HG02623 (cell line): Measurements from ENCODE around the gene TENT4A.

Experiments used
- ATAC-seq: cut with Tn5 transposase; IDR thresholded peaks from one replicate; pipeline ENCODE4 v1.9.1; 2021; ENCODE audit warnings: moderate library complexity; ENCODE audit not compliant: unreplicated experiment

The TENT4A gene

DNA sequence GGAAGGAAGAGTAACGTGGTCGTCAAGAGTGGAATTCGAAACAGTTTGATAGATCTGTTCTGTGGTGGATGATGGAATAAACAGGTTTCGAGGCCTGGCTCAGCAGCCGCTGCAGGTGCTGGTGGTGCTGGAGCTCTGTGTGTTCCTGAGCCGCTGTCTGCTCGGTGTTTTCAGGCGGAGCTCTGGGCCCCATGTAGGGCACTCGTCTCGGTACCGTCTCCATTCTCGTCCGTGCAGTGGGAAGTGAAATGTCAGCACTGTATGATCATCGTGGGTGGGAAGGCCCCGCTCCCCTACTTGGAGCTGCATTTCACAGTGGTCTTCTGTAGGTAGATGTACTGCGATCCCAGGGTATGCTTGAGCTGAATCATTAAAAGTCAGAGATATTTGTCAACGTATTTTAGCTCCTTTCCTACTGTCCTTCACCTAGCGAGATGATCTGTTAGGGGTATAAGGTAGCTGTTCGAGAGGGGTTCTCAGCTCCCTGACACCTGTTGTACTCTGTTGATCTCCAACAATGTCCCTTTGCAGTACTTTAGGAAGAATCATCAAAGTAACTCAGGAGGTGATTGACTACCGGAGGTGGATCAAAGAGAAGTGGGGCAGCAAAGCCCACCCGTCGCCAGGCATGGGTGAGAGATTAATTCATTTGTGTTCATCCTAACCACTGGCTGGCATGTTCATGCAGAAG, 35.9 kb downstream of the TENT4A start:
- ATAC-seq, result no peak

DNA sequence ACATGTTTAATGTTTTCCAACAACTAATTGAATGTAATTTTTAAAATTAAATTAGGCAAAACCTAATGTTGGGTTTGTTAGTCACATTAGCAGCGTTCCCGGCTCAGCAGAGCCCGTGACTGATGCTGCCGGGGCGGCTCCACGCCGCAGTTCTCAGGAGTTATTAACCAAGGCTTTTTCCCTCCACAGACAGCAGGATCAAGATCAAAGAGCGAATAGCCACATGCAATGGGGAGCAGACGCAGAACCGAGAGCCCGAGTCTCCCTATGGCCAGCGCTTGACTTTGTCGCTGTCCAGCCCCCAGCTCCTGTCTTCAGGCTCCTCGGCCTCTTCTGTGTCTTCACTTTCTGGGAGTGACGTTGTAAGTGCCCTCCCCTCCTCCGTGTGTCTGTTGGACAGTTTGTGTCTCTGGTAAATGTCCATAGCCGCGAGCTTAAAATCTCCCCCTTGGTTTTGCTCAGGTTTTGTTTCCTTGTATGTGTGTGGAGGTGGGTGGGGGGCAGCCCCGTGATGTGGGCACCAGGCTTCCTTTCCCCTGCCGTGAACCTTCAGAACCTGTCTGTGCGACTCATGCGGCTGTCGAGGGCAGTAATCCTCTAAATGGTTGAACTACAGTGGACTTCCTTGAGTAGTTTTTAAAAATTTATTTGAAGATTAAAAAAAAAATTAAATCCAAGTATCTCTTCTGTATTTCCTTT, 37.1 kb downstream of the TENT4A start:
- ATAC-seq, result no peak

DNA sequence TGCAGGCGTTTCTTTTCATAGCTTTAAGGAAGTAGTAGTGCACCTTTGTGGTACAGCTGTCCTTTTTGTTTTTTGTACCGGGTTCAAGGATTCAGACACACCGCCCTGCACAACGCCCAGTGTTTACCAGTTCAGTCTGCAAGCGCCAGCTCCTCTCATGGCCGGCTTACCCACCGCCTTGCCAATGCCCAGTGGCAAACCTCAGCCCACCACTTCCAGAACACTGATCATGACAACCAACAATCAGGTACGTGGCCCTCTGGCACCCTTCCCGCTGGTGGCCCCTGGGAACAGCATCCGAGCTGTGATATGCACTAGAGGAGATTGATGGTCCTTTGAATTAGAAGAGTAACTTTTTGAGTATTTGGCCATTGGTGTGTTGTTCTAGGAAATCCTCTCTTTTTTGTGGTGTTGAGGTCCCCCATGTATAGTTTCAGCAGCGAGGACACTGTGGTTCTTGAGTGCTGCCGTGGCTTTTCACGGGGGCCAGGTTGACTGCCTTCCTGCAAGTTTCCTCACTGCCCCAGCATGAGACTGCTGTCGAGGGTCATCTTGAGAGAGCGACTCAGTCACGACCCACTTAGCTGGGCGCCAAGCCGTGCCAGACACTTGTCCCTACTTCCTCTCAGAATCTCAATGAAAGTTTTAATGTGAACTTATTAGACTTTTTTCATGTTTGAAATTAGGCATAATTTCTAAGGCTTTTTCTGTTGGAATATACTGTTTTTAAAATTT, 37.9 kb downstream of the TENT4A start:
- ATAC-seq, result no peak

DNA sequence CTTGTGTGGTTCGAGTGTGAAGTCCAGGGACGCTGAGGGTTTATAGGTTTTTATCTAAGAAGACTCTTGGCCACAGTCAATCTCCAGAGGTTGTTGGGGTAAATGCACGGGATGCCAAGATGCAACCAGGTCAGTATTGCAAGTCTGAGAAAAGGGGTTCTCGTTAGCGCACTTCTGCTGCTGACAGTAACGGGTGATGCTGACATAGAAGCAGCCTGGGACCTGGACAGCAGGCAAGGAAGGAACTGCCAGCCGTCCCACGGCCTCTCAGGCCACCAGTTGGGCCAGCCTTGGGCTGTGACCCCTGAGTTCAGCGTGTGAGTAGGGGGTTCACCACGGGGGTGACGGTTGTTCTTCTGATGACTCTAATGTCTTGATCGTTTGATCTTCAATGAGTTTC, 39.0 kb downstream of the TENT4A start:
- no peak for ATAC-seq

GRCh38 chr5:6752782-6753181, 39.5 kb downstream of the TENT4A start:
- ATAC-seq, result no peak

DNA sequence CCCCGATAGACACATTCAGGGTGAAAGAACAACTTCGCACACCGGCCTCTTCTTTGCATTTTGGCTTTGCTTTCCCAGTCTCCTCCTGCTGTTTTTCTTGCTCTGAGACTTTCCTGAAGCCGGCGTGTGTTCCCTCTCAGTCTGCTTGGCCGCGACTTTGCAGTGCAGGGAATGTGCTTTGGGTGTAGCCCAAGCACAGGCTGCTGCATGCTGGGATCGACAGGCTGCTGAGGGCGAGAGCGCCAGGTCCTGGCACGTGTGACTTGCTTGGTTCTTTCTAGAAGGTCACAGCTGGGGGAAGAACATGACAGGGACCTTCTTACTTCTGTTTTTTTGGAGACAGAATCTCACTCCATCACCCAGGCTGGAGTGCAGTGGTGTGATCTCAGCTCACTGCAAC, 40.6 kb downstream of the TENT4A start:
- no peak for ATAC-seq

- ATAC-seq, result no peak
Measured at GRCh38 chr5:6754766-6755165, 41.5 kb downstream of the TENT4A start.

DNA sequence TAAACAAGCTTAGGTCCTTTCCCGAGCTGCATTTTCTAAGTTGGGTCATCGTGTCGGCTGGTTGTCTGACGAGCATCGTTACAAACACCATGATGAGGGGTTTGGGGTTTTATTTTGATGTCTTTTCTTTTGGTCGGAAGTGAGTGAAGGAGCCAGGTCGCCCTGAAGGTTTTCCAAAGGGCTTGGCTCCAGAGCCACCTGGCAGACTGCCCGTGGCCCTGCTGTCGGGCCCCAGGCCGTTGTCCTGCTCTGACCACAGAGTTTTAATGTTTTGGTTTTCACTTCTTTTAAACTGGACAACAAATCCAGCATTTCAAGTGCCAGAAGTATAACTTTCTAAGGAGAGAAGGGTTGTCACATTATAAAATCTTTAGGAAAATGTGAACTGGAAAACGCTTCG, 42.3 kb downstream of the TENT4A start:
- no peak for ATAC-seq

GRCh38 chr5:6755941-6756340, 42.7 kb downstream of the TENT4A start:
- no peak for ATAC-seq

- no peak for ATAC-seq
Measured at GRCh38 chr5:6757414-6757969, 44.3 kb downstream of the TENT4A start.

DNA sequence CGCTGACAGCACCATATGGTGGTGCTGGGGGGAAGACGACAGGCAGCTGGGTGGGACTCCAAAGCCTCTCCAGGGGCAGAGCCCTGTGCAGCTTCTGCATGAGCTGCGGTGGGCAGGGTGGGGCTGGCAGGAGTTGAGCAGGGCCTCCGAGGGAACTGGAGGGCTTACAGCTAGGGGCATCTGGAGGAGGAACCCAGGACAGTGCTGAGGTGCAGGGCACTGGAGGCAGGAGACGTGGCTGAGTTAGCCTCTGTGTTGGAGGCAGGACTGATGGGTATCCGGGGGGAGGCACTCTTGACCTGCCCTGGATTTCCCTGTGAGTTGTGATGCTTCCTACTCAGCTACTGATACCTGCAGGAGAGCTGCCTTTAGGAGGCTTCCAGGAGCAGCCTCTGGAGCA, 45.0 kb downstream of the TENT4A start:
- no peak for ATAC-seq

- no peak for ATAC-seq
Measured at GRCh38 chr5:6758706-6759105, 45.5 kb downstream of the TENT4A start.

- ATAC-seq, result no peak
Measured at GRCh38 chr5:6759401-6759800, 46.2 kb downstream of the TENT4A start.

- ATAC-seq, result no peak
Measured at GRCh38 chr5:6759983-6760382, 46.8 kb downstream of the TENT4A start.

DNA sequence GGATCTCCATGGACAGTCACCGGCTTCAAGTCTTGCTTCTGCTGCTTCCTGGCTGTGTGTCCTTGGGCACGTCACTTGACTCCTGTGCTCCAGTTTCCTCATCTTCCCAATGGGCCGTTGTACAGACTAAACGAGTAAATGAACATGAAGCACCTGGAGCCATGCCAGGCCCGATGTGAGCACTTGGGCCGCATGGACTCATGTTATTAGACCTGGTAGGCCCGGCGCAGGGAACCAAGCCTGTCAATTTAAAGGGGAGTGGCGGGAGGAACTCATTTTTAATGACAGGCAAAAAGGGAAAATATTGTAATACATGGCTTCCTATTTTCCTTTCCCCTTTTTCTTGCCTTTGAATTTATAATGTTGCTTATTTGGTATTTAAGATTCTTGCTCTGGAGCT, 47.5 kb downstream of the TENT4A start:
- ATAC-seq, result no peak

GRCh38 chr5:6761333-6761732, 48.1 kb downstream of the TENT4A start:
- ATAC-seq, result no peak

DNA sequence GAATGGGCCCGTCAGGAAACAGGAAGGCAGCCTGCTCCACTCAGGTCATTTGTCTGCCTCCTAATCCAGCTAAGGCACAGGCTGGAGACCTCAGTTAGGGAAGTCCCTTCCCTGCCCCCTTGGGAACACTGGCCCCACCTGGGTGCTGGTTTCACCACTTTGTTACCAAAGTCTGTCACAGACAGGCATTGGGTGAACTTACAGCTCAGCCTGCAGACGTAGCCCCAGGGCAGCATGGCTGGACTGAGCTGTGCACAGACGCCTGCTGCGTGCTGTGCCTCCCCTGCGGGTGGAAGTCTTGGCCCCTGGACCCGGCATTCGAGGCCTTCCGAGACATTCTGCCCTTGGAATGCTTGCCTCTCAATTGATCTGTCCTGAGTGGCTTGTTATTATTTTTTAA, 48.9 kb downstream of the TENT4A start:
- no peak for ATAC-seq

DNA sequence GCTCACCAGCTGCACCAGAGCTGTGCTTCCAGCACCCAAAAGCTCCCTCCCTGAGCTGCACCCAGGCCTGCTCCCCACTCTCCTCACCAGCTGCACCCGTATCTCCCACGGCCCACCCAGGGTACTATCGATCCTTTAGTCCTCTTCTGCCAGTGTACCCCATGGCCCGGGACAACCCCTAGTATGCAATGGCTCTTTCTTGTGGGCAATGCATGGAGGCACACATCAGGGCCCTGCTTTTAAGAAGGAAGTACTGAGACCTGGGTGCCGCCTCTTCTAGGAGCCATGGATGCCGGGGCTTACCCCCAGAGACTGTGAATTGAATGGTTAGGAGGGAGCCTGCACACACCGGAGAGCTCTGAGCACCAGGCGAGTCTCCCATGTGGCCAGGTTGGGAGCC, 49.5 kb downstream of the TENT4A start:
- no peak for ATAC-seq

DNA sequence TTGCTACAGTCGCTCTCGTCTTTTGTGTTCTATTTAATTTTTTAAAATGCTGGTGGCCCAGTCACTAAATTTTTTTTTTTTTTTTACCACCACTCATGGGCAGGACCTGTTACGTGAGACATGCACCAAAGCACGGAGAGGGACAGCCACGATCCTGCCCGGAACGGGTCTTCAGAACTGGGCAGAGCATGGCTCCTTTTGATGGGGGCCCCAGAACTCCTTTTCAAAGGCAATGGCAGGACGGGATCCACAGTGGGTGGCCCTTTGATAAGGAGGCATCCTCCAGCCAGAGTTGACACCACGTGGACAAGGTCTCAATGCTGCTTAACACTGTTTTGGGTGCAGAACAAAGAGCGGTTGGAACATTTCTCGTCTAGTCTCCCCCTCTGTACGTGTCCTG, 50.0 kb downstream of the TENT4A start:
- no peak for ATAC-seq

- peak; percentile 70 for ATAC-seq
Measured at GRCh38 chr5:6765612-6766525, 52.6 kb downstream of the TENT4A start.

DNA sequence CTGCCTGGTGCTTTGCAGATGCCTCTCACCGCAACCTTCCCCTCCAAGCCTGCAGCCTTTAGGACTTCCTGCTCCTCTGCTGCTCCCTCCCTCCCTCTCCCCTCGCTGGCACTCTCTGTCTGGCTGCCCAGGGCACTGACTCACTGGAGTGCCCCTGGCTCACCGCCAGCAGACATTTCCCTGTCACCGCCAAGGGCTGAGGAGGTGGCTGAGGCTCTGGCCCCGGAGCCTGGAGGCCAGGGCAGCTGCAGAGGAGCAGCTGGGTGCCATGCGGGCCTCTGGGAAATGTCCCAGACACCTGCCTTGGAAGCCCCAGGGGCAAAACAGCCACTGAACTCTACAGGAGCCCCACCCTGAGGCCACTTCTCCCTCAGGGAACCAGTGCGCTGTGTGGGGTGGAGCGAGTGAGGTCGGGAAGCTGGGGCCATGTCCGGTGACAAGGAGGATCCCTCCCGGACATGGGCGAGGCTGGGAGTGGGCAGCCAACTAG, 53.4 kb downstream of the TENT4A start:
- peak; percentile 29 for ATAC-seq
